B cell (primary cell): ENCODE results near the gene LTO1. TPM values are rescaled to one million over a fixed set of nuclear protein-coding genes. Genes with fewer than 3 reads are reported as not detected.

ENCODE experiments used
- ATAC-seq: fragments of 200-7000 bp; cut with Tn5 transposase; one replicate; pipeline ENCODE4 v1.10.0; 2021; ENCODE audit warnings: low read depth, mild to moderate bottlenecking, moderate number of reproducible peaks, moderate library complexity
- CTCF ChIA-PET: fragments of 350-600 bp; sonication (Branson Sonifier 250); formaldehyde crosslinking; loops from one replicate; lab custom pipeline; 2021; ENCODE audit warnings: antibody characterized with exemption, inconsistent platforms; lab: Charles Lee
- POLR2A ChIA-PET: fragments of 350-600 bp; sonication (Branson Sonifier 250); formaldehyde crosslinking; loops from one replicate; lab custom pipeline; 2021; ENCODE audit warnings: antibody characterized with exemption; lab: Charles Lee
- DNase-seq: peaks from one replicate; pipeline ENCODE4 v3.0.0; 2013
- H2AFZ ChIP-seq: 2 replicates; pipeline ENCODE4 v1.6.1; 2012; ENCODE audit warnings: mild to moderate bottlenecking, low read depth, low read length; ENCODE audit not compliant: insufficient read depth, poor library complexity, severe bottlenecking
- H3K27ac ChIP-seq, 2 donors: 1 replicate in 1 of 2; 2 replicates in 1 of 2; pipeline ENCODE4 v1.5.1; 2012 to 2013; ENCODE audit warnings: low read length in 2 of 2, mild to moderate bottlenecking in 2 of 2, moderate library complexity in 1 of 2
- H3K27me3 ChIP-seq, 4 experiments: fragments of 200-600 bp in 1 of 4; sonication (generic) in 1 of 4; replicated peaks in 1 of 4; 1 replicate in 2 of 4; 2 replicates in 2 of 4; pipeline versions ENCODE4 v1.6.1 to v1.7.0; 2013 to 2016; ENCODE audit warnings: low read length in 3 of 4, mild to moderate bottlenecking in 2 of 4, mixed read lengths in 1 of 4, moderate library complexity in 1 of 4; ENCODE audit not compliant: insufficient read depth in 4 of 4, control insufficient read depth in 3 of 4; ENCODE audit errors: control extremely low read depth in 1 of 4
- H3K36me3 ChIP-seq, 2 experiments: replicated peaks in 1 of 2; 1 replicate in 1 of 2; 2 replicates in 1 of 2; pipeline versions ENCODE4 v1.6.1 to v1.7.1; 2013; ENCODE audit warnings: low read length in 1 of 2; ENCODE audit not compliant: insufficient read depth in 2 of 2, control insufficient read depth in 1 of 2; ENCODE audit errors: control extremely low read depth in 1 of 2, extremely low read depth in 1 of 2
- H3K4me1 ChIP-seq, 2 donors: fragments of 200-600 bp in 1 of 2; sonication (generic) in 1 of 2; 1 replicate in 1 of 2; 2 replicates in 1 of 2; pipeline versions ENCODE4 v1.5.1 to v1.6.1; 2013 to 2017; ENCODE audit warnings: low read length in 2 of 2; ENCODE audit not compliant: control insufficient read depth in 2 of 2, insufficient read depth in 2 of 2
- H3K4me2 ChIP-seq: replicated peaks from 2 replicates; pipeline ENCODE3; 2012; ENCODE audit warnings: mild to moderate bottlenecking, low read depth, low read length; ENCODE audit not compliant: poor library complexity, severe bottlenecking
- H3K4me3 ChIP-seq, 5 experiments: fragments of 200-600 bp in 1 of 5; sonication (generic) in 1 of 5; 1 replicate in 3 of 5; 2 replicates in 2 of 5; pipeline versions ENCODE4 v1.5.1 to v1.7.0; 2011 to 2016; ENCODE audit warnings: low read length in 4 of 5, mild to moderate bottlenecking in 4 of 5, low read depth in 2 of 5, control low read depth in 1 of 5, moderate library complexity in 1 of 5; ENCODE audit not compliant: insufficient read depth in 1 of 5; ENCODE audit errors: control extremely low read depth in 1 of 5, extremely low read depth in 1 of 5
- H3K79me2 ChIP-seq: fragments of 200-600 bp; sonication (generic); one replicate; pipeline ENCODE4 v1.6.0; 2016; ENCODE audit warnings: low read length; ENCODE audit not compliant: control insufficient read depth, insufficient read depth
- H3K9ac ChIP-seq: fragments of 200-600 bp; sonication (generic); 2 replicates; pipeline ENCODE4 v1.6.1; 2017; ENCODE audit warnings: mild to moderate bottlenecking, low read length, moderate library complexity
- H3K9me3 ChIP-seq, 3 donors: one replicate each; pipeline versions ENCODE4 v1.6.1 to v1.7.1; 2013; ENCODE audit warnings: low read length in 2 of 3; ENCODE audit not compliant: control insufficient read depth in 2 of 3, insufficient read depth in 1 of 3; ENCODE audit errors: control extremely low read depth in 1 of 3
- H4K20me1 ChIP-seq: 2 replicates; pipeline ENCODE4 v1.6.0; 2012; ENCODE audit warnings: mild to moderate bottlenecking, low read length; ENCODE audit not compliant: insufficient read depth, control insufficient read depth, poor library complexity, severe bottlenecking
- H3K27ac Mint-ChIP-seq: one replicate; pipeline ENCODE4 v1.8.0; 2021; ENCODE audit warnings: mixed read lengths
- H3K27me3 Mint-ChIP-seq: one replicate; pipeline ENCODE4 v1.8.0; 2021; ENCODE audit warnings: mixed read lengths
- H3K4me1 Mint-ChIP-seq: one replicate; pipeline ENCODE4 v1.8.0; 2021; ENCODE audit warnings: mixed read lengths
- H3K4me3 Mint-ChIP-seq: one replicate; pipeline ENCODE4 v1.8.0; 2021; ENCODE audit warnings: mixed read lengths
- H3K9me3 Mint-ChIP-seq: one replicate; pipeline ENCODE4 v1.8.0; 2022; ENCODE audit warnings: mixed read lengths; ENCODE audit not compliant: insufficient read depth
- CTCF ChIP-seq: fragments of 200-600 bp; IDR thresholded peaks from one replicate; pipeline ENCODE4 v1.8.0; 2022; ENCODE audit warnings: antibody characterized with exemption, mild to moderate bottlenecking
- EZH2 ChIP-seq: IDR thresholded peaks from 2 replicates; pipeline ENCODE4 v1.6.1; 2012; ENCODE audit warnings: borderline replicate concordance, low read depth, mild to moderate bottlenecking, moderate library complexity, low read length; ENCODE audit not compliant: insufficient read depth, poor library complexity, severe bottlenecking
- WGBS: methylation state at CpG from one replicate; pipeline ENCODE4 v1.1.5; 2013; ENCODE audit warnings: missing lambda C conversion rate; ENCODE audit not compliant: insufficient coverage; 5-methylcytosine and 5-hydroxymethylcytosine counted together
- intact Hi-C: fragments of 100-400 bp; cut with micrococcal nuclease; formaldehyde crosslinking; loops from one replicate; pipeline ENCODE4 v1.10.0; 2022
- polyA minus RNA-seq: library from RNA; depleted of rRNA, polyadenylated mRNA; stranded (reverse); fragments of >200 nt; gene quantifications from 2 replicates; pipeline ENCODE4 v1.2.3, GENCODE V29; 2012
- polyA plus RNA-seq: library from polyadenylated mRNA; depleted of rRNA; stranded (reverse); fragments of >200 nt; gene quantifications from 2 replicates; pipeline ENCODE4 v1.2.3, GENCODE V29; 2012
- total RNA-seq, 2 donors: library from RNA; stranded (reverse); fragments of 120-200 nt in 1 of 2; gene quantifications; 1 replicate in 1 of 2; 2 replicates in 1 of 2; pipeline versions ENCODE4 v1.2.3 to v1.2.4, GENCODE V29; 2013 to 2022

Gene LTO1
- total RNA-seq (67.8 and 68.8 TPM in 2 replicates), polyA plus RNA-seq (44.4 and 49.8 TPM in 2 replicates), polyA minus RNA-seq (26.5 and 30.3 TPM in 2 replicates)
- 26.3 TPM for total RNA-seq (2013)

- Histone ChIP-seq H3K79me2 (peaks cover 26% of the 10 kb centered on the region), H3K9ac (peak within 1 kb of the TSS; percentile 80), H3K9me3 (no peaks in the 10 kb centered on the region), H3K4me2 (peak within 1 kb of the TSS; percentile 83), H2AFZ (peak within 1 kb of the TSS; percentile 86), H3K36me3 (peaks cover 0 to 22% of the 10 kb centered on the region in 2 experiments), H3K27ac (peak within 1 kb of the TSS; percentile 66 to 91), H4K20me1 (peaks cover 22% of the 10 kb centered on the region), H3K27me3 (peaks cover 0 to 3% (median 0%) of the 10 kb centered on the region in 4 experiments), H3K4me3 (peak within 1 kb of the TSS; percentile 71 to 92 (median 75)), H3K4me1 (peaks cover 20 to 26% of the 10 kb centered on the region in 2 donors)
- peak; percentile 94 for ATAC-seq
- 2% methylated on average over 72 of the region's 72 CpGs for WGBS
- peak within 1 kb of the TSS; percentile 94 for H3K4me3 Mint-ChIP-seq
- CTCF ChIA-PET: interaction anchor here (0.8 to 3.3 kb wide), 4 partner anchors 10 to 574 kb away, joined by 4 to 16 read pairs (median 6); no protein-coding TSS in a partner anchor
- no peak for TF ChIP-seq EZH2
- TF ChIP-seq CTCF: no peak
- H3K9me3 Mint-ChIP-seq: no peaks in the 10 kb centered on the region
- H3K4me1 Mint-ChIP-seq: peaks cover 33% of the 10 kb centered on the region
- peak within 1 kb of the TSS; percentile 95 for H3K27ac Mint-ChIP-seq
- peaks cover 6% of the 10 kb centered on the region for H3K27me3 Mint-ChIP-seq
- POLR2A ChIA-PET: interaction anchor here (1.1 to 1.6 kb wide), 2 partner anchors 32 to 831 kb away, joined by 4 to 7 read pairs; no protein-coding TSS in a partner anchor
- DNase-seq: peak; percentile 96
- intact Hi-C loops: loop anchor here (1.0 to 10.0 kb wide), 4 partner anchors 32 to 770 kb away; partner anchors contain the start of genes FADD, IGHMBP2, MRPL21 and MYEOV
These were observed at the start of gene LTO1 for GRCh38 chr11:69674886-69675714. Gene LTO1, minus strand, starts transcription at chr11:69675353. Its CDS starts 114 bp downstream, at chr11:69675239.

GRCh38 chr11:69721745-69722144 is 46.6 kb upstream of the LTO1 start:
- WGBS: 35% methylated on average over 9 of the region's 9 CpGs
- Mint-ChIP-seq H3K4me3 (no peak overlapping the region), H3K27ac (no peak overlapping the region), H3K4me1 (peaks cover 6% of the 10 kb centered on the region), H3K27me3 (peaks cover 50% of the 10 kb centered on the region), H3K9me3 (no peaks in the 10 kb centered on the region)
- Histone ChIP-seq H3K27me3 (peaks cover 0 to 67% (median 11%) of the 10 kb centered on the region in 4 experiments), H3K9me3 (peaks cover 0 to 23% (median 0%) of the 10 kb centered on the region in 3 donors), H3K9ac (no peak overlapping the region), H2AFZ (no peak overlapping the region), H3K4me1 (peaks cover 7% of the 10 kb centered on the region in 2 donors), H3K4me3 (no peak overlapping the region), H3K79me2 (no peaks in the 10 kb centered on the region), H4K20me1 (no peaks in the 10 kb centered on the region), H3K4me2 (no peak overlapping the region), H3K36me3 (no peaks in the 10 kb centered on the region), H3K27ac (no peak overlapping the region)
- DNase-seq (no peak), ATAC-seq (no peak)
- TF ChIP-seq CTCF: no peak
- no peak for TF ChIP-seq EZH2
- CTCF ChIA-PET: no interaction called here
- intact Hi-C loops: no loop called here
- POLR2A ChIA-PET: no interaction called here
